Measurements from ENCODE around the gene ZFYVE16. TPM values are rescaled to one million over a fixed set of nuclear protein-coding genes. Genes with fewer than 3 reads are reported as not detected.
"Not testable (repeated sequence)": the region's sequence is repeated elsewhere in the genome, so short reads cannot be mapped to it uniquely, and the experiment has no call there.

ZFYVE16 gene
- total RNA-seq, 1 experiment from 2014 or later = 52.7 TPM

- CTCF ChIA-PET = no interaction called here
- H3K4me1 Mint-ChIP-seq (ENCODE audit: low read depth, unreplicated experiment) = peaks cover 9% of the 10 kb centered on the region
- intact Hi-C loops (cut with micrococcal nuclease; ENCODE audit: unreplicated experiment) = no loop called here
- H3K27me3 Mint-ChIP-seq (ENCODE audit: unreplicated experiment) = no peaks in the 10 kb centered on the region
- no TSS peak for BruUV-seq (replicated peaks)
- TF ChIP-seq, protein P1, sequence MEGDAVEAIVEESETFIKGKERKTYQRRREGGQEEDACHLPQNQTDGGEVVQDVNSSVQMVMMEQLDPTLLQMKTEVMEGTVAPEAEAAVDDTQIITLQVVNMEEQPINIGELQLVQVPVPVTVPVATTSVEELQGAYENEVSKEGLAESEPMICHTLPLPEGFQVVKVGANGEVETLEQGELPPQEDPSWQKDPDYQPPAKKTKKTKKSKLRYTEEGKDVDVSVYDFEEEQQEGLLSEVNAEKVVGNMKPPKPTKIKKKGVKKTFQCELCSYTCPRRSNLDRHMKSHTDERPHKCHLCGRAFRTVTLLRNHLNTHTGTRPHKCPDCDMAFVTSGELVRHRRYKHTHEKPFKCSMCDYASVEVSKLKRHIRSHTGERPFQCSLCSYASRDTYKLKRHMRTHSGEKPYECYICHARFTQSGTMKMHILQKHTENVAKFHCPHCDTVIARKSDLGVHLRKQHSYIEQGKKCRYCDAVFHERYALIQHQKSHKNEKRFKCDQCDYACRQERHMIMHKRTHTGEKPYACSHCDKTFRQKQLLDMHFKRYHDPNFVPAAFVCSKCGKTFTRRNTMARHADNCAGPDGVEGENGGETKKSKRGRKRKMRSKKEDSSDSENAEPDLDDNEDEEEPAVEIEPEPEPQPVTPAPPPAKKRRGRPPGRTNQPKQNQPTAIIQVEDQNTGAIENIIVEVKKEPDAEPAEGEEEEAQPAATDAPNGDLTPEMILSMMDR (IDR thresholded peaks at IDR 0.05; ENCODE audit: unreplicated experiment) = no peak
- H3K36me3 Mint-ChIP-seq (ENCODE audit: insufficient read depth, unreplicated experiment) = no peaks in the 10 kb centered on the region
- DNase-seq = no peak
- H3K27ac Mint-ChIP-seq (ENCODE audit: unreplicated experiment) = no peak overlapping the region
- no peak overlapping the region for H3K4me3 Mint-ChIP-seq (ENCODE audit: low read depth, unreplicated experiment)
- H3K9me3 Mint-ChIP-seq (ENCODE audit: low read depth, unreplicated experiment) = peaks cover 2% of the 10 kb centered on the region
These were observed 10.1 kb downstream of the ZFYVE16 start for GRCh38 chr5:80417973-80418372.

DNA sequence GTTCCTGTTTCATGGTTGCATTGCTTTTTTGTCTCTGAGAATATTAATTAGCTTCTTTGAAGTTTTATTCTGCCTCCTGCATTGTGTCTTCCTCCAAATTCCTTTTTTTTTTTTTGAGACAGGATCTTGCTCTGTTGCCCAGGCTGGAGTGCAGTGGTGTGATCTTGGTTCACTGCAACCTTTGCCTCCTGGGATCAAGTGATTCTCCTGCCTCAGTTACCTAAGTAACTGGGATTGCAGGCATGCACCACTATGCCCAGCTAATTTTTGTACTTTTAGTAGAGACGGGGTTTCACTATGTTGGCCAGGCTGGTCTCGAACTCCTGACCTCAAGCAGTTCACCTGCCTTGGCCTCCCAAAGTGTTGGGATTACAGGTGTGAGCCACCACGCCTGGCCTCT lies 16.5 kb downstream of the ZFYVE16 start:
- intact Hi-C loops (cut with micrococcal nuclease; ENCODE audit: unreplicated experiment); H3K4me3 Mint-ChIP-seq (ENCODE audit: low read depth, unreplicated experiment); CTCF ChIA-PET; H3K27me3 Mint-ChIP-seq (ENCODE audit: unreplicated experiment); H3K4me1 Mint-ChIP-seq (ENCODE audit: low read depth, unreplicated experiment); BruUV-seq (replicated peaks); H3K9me3 Mint-ChIP-seq (ENCODE audit: low read depth, unreplicated experiment); H3K27ac Mint-ChIP-seq (ENCODE audit: unreplicated experiment); DNase-seq: not testable (repeated sequence)
- H3K36me3 Mint-ChIP-seq (ENCODE audit: insufficient read depth, unreplicated experiment) = peaks cover 19% of the 10 kb centered on the region

DNA sequence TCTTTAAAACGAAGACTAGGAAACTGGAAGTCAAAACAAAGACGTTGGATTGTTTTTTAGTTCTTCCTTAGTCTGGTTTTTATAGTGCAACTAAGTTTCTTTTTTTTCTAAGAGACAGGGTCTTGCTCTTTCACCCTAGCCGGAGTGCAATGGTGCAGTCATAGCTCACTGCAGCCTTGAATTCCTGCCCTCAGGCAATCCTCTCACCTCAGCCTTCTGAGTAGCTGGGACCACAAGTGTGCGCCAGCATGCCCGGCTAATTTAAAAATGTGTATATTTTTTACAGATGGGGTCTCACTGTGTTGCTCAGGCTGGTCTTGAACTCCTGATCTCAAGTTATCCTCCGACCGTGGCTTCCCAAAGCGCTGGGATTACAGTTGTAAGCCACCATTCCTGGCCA lies 27.6 kb downstream of the ZFYVE16 start:
- TF ChIP-seq, protein P1 (IDR thresholded peaks at IDR 0.05; ENCODE audit: unreplicated experiment) = no peak
- Mint-ChIP-seq H3K4me1 (ENCODE audit: low read depth, unreplicated experiment) (no peaks in the 10 kb centered on the region), H3K36me3 (ENCODE audit: insufficient read depth, unreplicated experiment) (peaks cover 6% of the 10 kb centered on the region), H3K27me3 (ENCODE audit: unreplicated experiment) (no peaks in the 10 kb centered on the region), H3K4me3 (ENCODE audit: low read depth, unreplicated experiment) (no peak overlapping the region), H3K9me3 (ENCODE audit: low read depth, unreplicated experiment) (peaks cover under 1% of the 10 kb centered on the region), H3K27ac (ENCODE audit: unreplicated experiment) (no peak overlapping the region)
- CTCF ChIA-PET = interaction anchor here (1.5 kb wide), 1 partner anchor 14 kb away, joined by 3 read pairs; no protein-coding TSS in a partner anchor
- no TSS peak for BruUV-seq (replicated peaks)
- no peak for DNase-seq
- intact Hi-C loops (cut with micrococcal nuclease; ENCODE audit: unreplicated experiment) = no loop called here

GRCh38 chr5:80437326-80437725 lies 29.5 kb downstream of the ZFYVE16 start:
- Mint-ChIP-seq H3K27me3 (ENCODE audit: unreplicated experiment) (no peaks in the 10 kb centered on the region), H3K9me3 (ENCODE audit: low read depth, unreplicated experiment) (no peaks in the 10 kb centered on the region), H3K36me3 (ENCODE audit: insufficient read depth, unreplicated experiment) (peaks cover 6% of the 10 kb centered on the region), H3K4me3 (ENCODE audit: low read depth, unreplicated experiment) (no peak overlapping the region), H3K4me1 (ENCODE audit: low read depth, unreplicated experiment) (no peaks in the 10 kb centered on the region), H3K27ac (ENCODE audit: unreplicated experiment) (no peak overlapping the region)
- CTCF ChIA-PET = no interaction called here
- TF ChIP-seq, protein P1 (IDR thresholded peaks at IDR 0.05; ENCODE audit: unreplicated experiment) = no peak
- no TSS peak for BruUV-seq (replicated peaks)
- DNase-seq = no peak
- intact Hi-C loops (cut with micrococcal nuclease; ENCODE audit: unreplicated experiment) = no loop called here

- no peak overlapping the region for H3K4me3 Mint-ChIP-seq (ENCODE audit: low read depth, unreplicated experiment)
- no TSS peak for BruUV-seq (replicated peaks)
- TF ChIP-seq, protein P1 (IDR thresholded peaks at IDR 0.05; ENCODE audit: unreplicated experiment) = no peak
- no peak overlapping the region for H3K27ac Mint-ChIP-seq (ENCODE audit: unreplicated experiment)
- H3K9me3 Mint-ChIP-seq (ENCODE audit: low read depth, unreplicated experiment) = no peaks in the 10 kb centered on the region
- H3K36me3 Mint-ChIP-seq (ENCODE audit: insufficient read depth, unreplicated experiment) = peaks cover 6% of the 10 kb centered on the region
- DNase-seq = no peak
- no peaks in the 10 kb centered on the region for H3K4me1 Mint-ChIP-seq (ENCODE audit: low read depth, unreplicated experiment)
- intact Hi-C loops (cut with micrococcal nuclease; ENCODE audit: unreplicated experiment) = no loop called here
- CTCF ChIA-PET = no interaction called here
- no peaks in the 10 kb centered on the region for H3K27me3 Mint-ChIP-seq (ENCODE audit: unreplicated experiment)
These were observed 30.9 kb downstream of the ZFYVE16 start for GRCh38 chr5:80438739-80439138.

Data from Calu3 (cell line).